Ishikawa (cell line): ENCODE results near the gene PAK2.

Source experiments
- CEBPB ChIP-seq: IDR thresholded peaks from 2 replicates; pipeline ENCODE4 v1.6.1; 2012
- CREB1 ChIP-seq: IDR thresholded peaks from 2 replicates; pipeline ENCODE4 v1.6.1; 2012; ENCODE audit warnings: low read depth
- EGR1 ChIP-seq: IDR thresholded peaks from 2 replicates; pipeline ENCODE4 v1.6.1; 2012
- EP300 ChIP-seq: IDR thresholded peaks from 2 replicates; pipeline ENCODE4 v1.6.1; 2012; ENCODE audit warnings: borderline replicate concordance
- FOXM1 ChIP-seq: IDR thresholded peaks from 2 replicates; pipeline ENCODE4 v1.6.1; 2012; ENCODE audit warnings: low read depth, borderline replicate concordance
- MAX ChIP-seq: IDR thresholded peaks from 2 replicates; pipeline ENCODE4 v1.6.1; 2012
- NFIC ChIP-seq: IDR thresholded peaks from 2 replicates; pipeline ENCODE4 v1.6.1; 2012
- RAD21 ChIP-seq: IDR thresholded peaks from 2 replicates; pipeline ENCODE4 v1.6.1; 2012; ENCODE audit warnings: low read depth
- REST ChIP-seq: IDR thresholded peaks from 2 replicates; pipeline ENCODE4 v1.6.1; 2012; ENCODE audit warnings: low read depth, mild to moderate bottlenecking
- TAF1 ChIP-seq: IDR thresholded peaks from 2 replicates; pipeline ENCODE4 v1.6.1; 2012; ENCODE audit warnings: low read depth, mild to moderate bottlenecking
- TCF12 ChIP-seq: IDR thresholded peaks from 2 replicates; pipeline ENCODE4 v1.6.1; 2012; ENCODE audit warnings: low read depth
- TEAD4 ChIP-seq: IDR thresholded peaks from 2 replicates; pipeline ENCODE4 v1.6.1; 2012
- USF1 ChIP-seq: IDR thresholded peaks from 2 replicates; pipeline ENCODE4 v1.6.1; 2012
- YY1 ChIP-seq: IDR thresholded peaks from 2 replicates; pipeline ENCODE4 v1.6.1; 2012; ENCODE audit warnings: low read depth
- ZBTB7A ChIP-seq: IDR thresholded peaks from 2 replicates; pipeline ENCODE4 v1.6.1; 2012; ENCODE audit warnings: low read depth

The PAK2 gene

DNA sequence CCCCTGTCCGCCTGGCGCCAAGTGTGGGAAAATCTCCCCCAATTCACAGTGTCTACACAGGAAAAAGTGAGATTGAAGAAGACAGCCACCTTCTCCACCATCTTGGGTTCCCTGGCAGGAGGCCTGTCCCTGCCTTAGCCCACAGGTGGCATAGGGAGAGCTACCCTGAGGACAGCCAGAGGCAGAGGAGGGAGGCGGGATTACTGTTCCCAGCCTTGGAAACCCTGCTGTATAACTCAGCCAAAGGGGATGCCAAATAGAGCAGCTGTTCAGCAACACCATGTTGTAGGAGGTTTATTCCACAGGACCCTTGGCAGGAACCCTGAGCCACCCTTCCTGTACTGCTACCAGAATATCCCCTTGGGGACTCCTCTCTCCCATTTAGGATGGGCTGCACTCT is 54.8 kb downstream of the PAK2 start:
- TF ChIP-seq FOXM1 = no peak
- TF ChIP-seq USF1 = no peak
- TF ChIP-seq CEBPB = no peak
- no peak for TF ChIP-seq TEAD4

DNA sequence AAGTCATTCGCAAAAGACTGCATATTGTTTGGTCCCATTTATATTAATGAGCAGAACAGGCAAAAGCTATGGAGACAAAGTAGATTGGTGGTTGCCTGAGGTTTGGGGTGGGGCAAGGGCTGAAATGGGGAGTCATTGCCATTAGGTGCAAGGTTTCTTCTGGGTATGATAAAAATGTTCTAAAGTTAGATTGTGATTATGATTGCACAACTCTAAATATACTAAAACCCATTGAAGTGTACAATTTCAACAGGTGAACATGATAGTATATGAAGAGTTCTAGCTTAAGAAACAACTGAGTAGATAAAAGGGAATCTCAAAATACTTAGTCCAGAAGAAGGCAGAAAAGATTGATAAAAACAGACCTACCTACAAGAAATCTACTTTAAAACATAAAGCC is 56.7 kb downstream of the PAK2 start:
- peak; percentile 38; the same call in 1 of the 2 replicates for TF ChIP-seq CEBPB
- no peak for TF ChIP-seq YY1

DNA sequence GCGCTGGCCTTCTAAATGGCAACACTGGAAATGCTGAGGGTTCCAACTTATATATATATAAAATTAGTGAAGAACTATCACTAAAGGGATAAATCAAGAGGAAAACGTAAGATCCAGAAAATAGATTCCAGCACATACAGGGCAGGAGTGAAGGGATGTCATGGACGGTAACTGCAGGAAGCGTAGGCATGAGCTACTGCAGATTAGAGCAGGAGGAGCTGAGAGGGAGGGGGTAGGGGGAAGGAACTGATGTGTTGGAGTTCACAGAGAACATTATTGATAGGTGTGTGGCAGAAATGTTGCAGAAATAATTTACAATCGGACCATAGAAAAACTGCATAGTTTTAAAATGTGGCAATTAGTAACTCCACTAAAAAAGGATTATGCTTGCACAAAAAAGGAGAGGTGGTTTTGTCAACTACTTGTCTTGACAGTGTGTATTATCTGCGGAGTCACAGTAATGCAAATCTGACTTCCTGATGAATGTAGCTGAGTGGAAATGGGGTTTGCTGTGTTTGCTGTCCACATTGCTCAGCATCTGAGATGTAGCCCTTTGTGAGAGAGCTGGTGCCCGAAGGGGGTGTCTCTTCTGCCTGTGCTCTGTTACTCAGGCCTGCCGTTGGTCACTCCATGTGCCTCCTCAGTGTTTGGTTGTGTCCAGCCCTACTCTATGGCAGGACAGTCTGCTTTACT is 61.2 kb downstream of the PAK2 start:
- TF ChIP-seq ZBTB7A (no peak), TAF1 (no peak), TEAD4 (no peak), CREB1 (no peak), TCF12 (no peak)

- TF ChIP-seq YY1 = no peak
- TF ChIP-seq TCF12 = no peak
- TF ChIP-seq FOXM1 = no peak
- TF ChIP-seq EGR1 = no peak
- no peak for TF ChIP-seq CEBPB
- TF ChIP-seq REST = no peak
- no peak for TF ChIP-seq MAX
- no peak for TF ChIP-seq ZBTB7A
- no peak for TF ChIP-seq RAD21
- no peak for TF ChIP-seq USF1
- no peak for TF ChIP-seq CREB1
- no peak for TF ChIP-seq EP300
- TF ChIP-seq NFIC = no peak
- TF ChIP-seq TEAD4 = no peak
Observed at GRCh38 chr3:196803891-196804468, 64.3 kb downstream of the PAK2 start.

DNA sequence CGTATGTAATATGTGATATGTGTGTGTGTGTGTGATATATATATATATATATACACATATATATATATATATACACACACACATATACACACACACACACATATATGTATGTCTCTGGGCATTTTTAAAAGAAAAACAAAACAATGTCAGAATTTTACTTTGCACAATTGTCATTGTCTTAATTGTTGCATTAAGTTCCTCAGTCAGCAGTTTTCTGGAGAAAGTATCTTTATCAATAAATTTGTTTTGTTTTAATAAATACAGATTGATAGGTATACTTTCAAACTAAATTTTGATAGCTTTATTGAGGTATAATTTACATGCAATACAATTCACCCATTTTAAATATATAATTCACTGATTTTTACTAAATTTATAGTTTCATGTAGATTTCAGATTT is 65.1 kb downstream of the PAK2 start:
- TF ChIP-seq USF1 = no peak
- TF ChIP-seq TAF1 = no peak
- TF ChIP-seq MAX = no peak
- TF ChIP-seq REST = no peak
- TF ChIP-seq NFIC = no peak
- TF ChIP-seq FOXM1 = no peak
- TF ChIP-seq CREB1 = no peak
- TF ChIP-seq RAD21 = no peak
- no peak for TF ChIP-seq TCF12
- no peak for TF ChIP-seq YY1
- no peak for TF ChIP-seq EGR1
- no peak for TF ChIP-seq ZBTB7A
- TF ChIP-seq EP300 = no peak
- no peak for TF ChIP-seq CEBPB

GRCh38 chr3:196810963-196811581 is 71.4 kb downstream of the PAK2 start:
- TF ChIP-seq REST (no peak), USF1 (no peak), TEAD4 (no peak), RAD21 (no peak), TCF12 (no peak), FOXM1 (no peak), MAX (no peak), CREB1 (no peak), CEBPB (no peak), EP300 (no peak), TAF1 (no peak), YY1 (no peak), NFIC (no peak), ZBTB7A (no peak), EGR1 (no peak)
